Osteocyte (in vitro differentiated cells): Measurements from ENCODE around the gene TRIM24. TPM values are rescaled to one million over a fixed set of nuclear protein-coding genes. Genes with fewer than 3 reads are reported as not detected.

ENCODE experiments used
- DNase-seq: peaks from one replicate; pipeline ENCODE4 v3.0.0; 2021; ENCODE audit warnings: mixed read lengths; ENCODE audit not compliant: unreplicated experiment; ENCODE audit errors: extremely low spot score
- H3K27ac Mint-ChIP-seq: one replicate; pipeline ENCODE4 v1.8.0; 2021; ENCODE audit warnings: mild to moderate bottlenecking, mixed read lengths; ENCODE audit not compliant: unreplicated experiment
- H3K27me3 Mint-ChIP-seq: one replicate; pipeline ENCODE4 v1.8.0; 2021; ENCODE audit warnings: mixed read lengths; ENCODE audit not compliant: unreplicated experiment
- H3K36me3 Mint-ChIP-seq: one replicate; pipeline ENCODE4 v1.8.0; 2021; ENCODE audit warnings: mixed read lengths; ENCODE audit not compliant: unreplicated experiment
- H3K4me1 Mint-ChIP-seq: one replicate; pipeline ENCODE4 v1.8.0; 2021; ENCODE audit warnings: mixed read lengths; ENCODE audit not compliant: unreplicated experiment
- H3K4me3 Mint-ChIP-seq: one replicate; pipeline ENCODE4 v1.8.0; 2021; ENCODE audit warnings: mild to moderate bottlenecking, moderate library complexity, mixed read lengths; ENCODE audit not compliant: unreplicated experiment
- H3K9me3 Mint-ChIP-seq: one replicate; pipeline ENCODE4 v1.8.0; 2021; ENCODE audit warnings: mixed read lengths; ENCODE audit not compliant: unreplicated experiment
- total RNA-seq: library from RNA; stranded (reverse); gene quantifications from 2 replicates; pipeline ENCODE4 v1.2.1, GENCODE V29; 2021
- TF ChIP-seq, protein P1 (sequence below): fragments of 200-600 bp; sonication (generic); IDR thresholded peaks from 2 replicates; pipeline ENCODE4 v1.5.0; 2021; ENCODE audit warnings: antibody characterized with exemption, mild to moderate bottlenecking, moderate library complexity

The TRIM24 gene
- total RNA-seq, 1 donor from 2014 or later: 23.1 TPM

DNA sequence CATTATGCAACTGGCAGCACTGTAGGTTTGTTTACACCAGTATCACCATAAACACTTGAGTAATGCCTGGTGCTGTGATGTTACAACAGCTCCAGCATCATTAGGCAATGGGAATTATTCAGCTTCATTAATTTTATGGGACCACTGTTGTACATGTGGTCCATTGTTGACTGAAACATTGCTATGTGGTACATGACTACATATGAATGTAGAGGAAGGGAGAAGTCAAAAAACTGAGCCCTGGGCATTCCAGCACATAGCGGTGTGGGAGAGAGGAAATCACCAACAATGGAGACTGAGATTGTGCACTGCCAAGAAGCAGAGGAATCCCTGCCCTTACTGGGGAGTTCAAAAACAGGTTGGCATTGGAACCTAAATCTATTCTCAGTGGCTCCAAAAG lies 89.0 kb downstream of the TRIM24 start:
- Mint-ChIP-seq H3K9me3 (peaks cover 8% of the 10 kb centered on the region), H3K27me3 (no peaks in the 10 kb centered on the region), H3K27ac (no peak overlapping the region), H3K4me3 (no peak overlapping the region), H3K36me3 (peaks cover 70% of the 10 kb centered on the region), H3K4me1 (peaks cover 2% of the 10 kb centered on the region)
- TF ChIP-seq, protein P1, sequence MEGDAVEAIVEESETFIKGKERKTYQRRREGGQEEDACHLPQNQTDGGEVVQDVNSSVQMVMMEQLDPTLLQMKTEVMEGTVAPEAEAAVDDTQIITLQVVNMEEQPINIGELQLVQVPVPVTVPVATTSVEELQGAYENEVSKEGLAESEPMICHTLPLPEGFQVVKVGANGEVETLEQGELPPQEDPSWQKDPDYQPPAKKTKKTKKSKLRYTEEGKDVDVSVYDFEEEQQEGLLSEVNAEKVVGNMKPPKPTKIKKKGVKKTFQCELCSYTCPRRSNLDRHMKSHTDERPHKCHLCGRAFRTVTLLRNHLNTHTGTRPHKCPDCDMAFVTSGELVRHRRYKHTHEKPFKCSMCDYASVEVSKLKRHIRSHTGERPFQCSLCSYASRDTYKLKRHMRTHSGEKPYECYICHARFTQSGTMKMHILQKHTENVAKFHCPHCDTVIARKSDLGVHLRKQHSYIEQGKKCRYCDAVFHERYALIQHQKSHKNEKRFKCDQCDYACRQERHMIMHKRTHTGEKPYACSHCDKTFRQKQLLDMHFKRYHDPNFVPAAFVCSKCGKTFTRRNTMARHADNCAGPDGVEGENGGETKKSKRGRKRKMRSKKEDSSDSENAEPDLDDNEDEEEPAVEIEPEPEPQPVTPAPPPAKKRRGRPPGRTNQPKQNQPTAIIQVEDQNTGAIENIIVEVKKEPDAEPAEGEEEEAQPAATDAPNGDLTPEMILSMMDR: no peak
- no peak for DNase-seq

DNA sequence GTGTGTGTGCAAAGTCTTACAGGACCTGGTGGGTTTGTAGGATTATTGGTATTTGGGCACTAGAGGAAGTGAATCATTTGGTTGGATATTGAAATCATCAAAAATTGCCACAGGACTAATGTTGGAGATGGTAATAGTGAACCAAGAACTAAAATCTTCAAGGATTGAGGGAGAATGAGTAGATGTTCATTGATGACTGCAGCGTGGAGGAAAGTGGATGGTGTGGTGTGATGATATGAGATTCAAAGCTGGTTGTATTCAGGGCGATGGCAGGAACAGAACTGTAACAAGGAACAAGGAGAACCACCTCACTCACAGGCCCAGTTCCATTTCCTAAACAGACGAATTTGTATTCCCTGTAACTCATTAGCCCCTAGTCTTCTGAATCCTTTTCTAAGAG lies 90.3 kb downstream of the TRIM24 start:
- no peaks in the 10 kb centered on the region for H3K27me3 Mint-ChIP-seq

DNA sequence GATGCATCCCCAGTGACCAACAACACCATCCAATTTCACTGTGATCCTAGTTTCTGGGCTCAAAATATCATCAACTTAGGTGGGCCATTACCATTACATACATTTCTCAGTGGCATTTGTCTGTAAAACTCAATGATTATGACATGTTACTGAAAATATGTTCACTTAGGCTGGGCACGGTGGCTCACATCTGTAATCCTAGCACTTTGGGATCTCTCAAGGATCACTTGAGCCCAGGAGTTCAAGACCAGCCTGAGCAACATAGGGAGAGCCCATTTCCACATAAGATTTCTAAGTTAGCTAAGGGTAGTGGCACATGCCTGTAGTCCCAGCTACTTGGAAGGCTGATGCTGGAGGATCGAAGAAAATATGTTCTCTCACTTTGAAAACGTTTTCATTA lies 91.0 kb downstream of the TRIM24 start:
- TF ChIP-seq, protein P1: no peak
- H3K4me3 Mint-ChIP-seq: no peak overlapping the region
- no peak overlapping the region for H3K27ac Mint-ChIP-seq
- no peak for DNase-seq
- peaks cover under 1% of the 10 kb centered on the region for H3K4me1 Mint-ChIP-seq
- no peaks in the 10 kb centered on the region for H3K27me3 Mint-ChIP-seq
- peaks cover 70% of the 10 kb centered on the region for H3K36me3 Mint-ChIP-seq
- peaks cover 9% of the 10 kb centered on the region for H3K9me3 Mint-ChIP-seq

More for the DNA sequence above, 90.3 kb downstream of the TRIM24 start:
- Mint-ChIP-seq H3K27ac (no peak overlapping the region), H3K9me3 (peaks cover 9% of the 10 kb centered on the region), H3K4me3 (no peak overlapping the region), H3K4me1 (peaks cover 2% of the 10 kb centered on the region), H3K36me3 (peaks cover 69% of the 10 kb centered on the region)
- TF ChIP-seq, protein P1: no peak
- no peak for DNase-seq

DNA sequence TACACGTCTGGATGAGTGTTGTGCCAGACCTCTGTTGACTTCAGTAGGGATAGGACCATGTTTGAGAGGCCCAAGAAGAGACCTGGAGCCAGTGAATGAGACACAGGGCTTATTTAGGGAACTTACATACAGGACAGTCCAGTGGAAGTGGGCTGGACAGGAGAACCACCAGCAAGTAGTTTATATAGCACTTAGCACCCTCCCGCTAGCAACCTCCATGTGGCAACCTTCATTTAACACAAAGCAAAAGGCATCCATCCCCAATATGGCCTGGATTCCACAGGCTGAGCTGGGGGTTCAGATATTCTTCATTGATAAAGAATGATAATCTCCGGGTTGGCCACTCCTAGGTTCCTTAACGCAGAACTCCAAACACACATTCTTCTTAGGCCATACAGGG lies 93.7 kb downstream of the TRIM24 start:
- Mint-ChIP-seq H3K27ac (no peak overlapping the region), H3K36me3 (peaks cover 78% of the 10 kb centered on the region), H3K9me3 (peaks cover 25% of the 10 kb centered on the region), H3K4me1 (no peaks in the 10 kb centered on the region), H3K4me3 (no peak overlapping the region), H3K27me3 (no peaks in the 10 kb centered on the region)
- TF ChIP-seq, protein P1: no peak
- DNase-seq: no peak

DNA sequence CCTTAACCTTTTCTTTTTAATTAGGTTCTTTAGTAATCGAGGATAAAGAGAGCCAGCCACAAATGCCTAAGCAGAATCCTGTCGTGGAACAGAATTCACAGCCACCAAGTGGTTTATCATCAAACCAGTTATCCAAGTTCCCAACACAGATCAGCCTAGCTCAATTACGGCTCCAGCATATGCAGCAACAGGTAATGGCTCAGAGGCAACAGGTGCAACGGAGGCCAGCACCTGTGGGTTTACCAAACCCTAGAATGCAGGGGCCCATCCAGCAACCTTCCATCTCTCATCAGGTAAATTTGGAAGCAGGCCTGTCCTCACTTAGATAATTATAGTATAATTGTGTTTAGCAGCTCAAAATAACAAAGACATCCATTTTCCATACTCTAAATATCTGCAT lies 94.6 kb downstream of the TRIM24 start:
- Mint-ChIP-seq H3K27ac (no peak overlapping the region), H3K4me1 (no peaks in the 10 kb centered on the region), H3K9me3 (peaks cover 29% of the 10 kb centered on the region), H3K27me3 (no peaks in the 10 kb centered on the region), H3K36me3 (peaks cover 79% of the 10 kb centered on the region), H3K4me3 (no peak overlapping the region)
- TF ChIP-seq, protein P1: no peak
- DNase-seq: no peak
